Raji (cell line): ENCODE results near the gene ACAT2.

Experiments
- POLR2A ChIP-seq: IDR thresholded peaks from 2 replicates; pipeline ENCODE4 v1.6.1; 2011; ENCODE audit warnings: low read depth, low read length, control low read depth; ENCODE audit not compliant: insufficient read depth

Gene ACAT2

GRCh38 chr6:159823953-159824352 is 62.1 kb downstream of the ACAT2 start:
- TF ChIP-seq POLR2A, result no peak

GRCh38 chr6:159826004-159826403 is 64.2 kb downstream of the ACAT2 start:
- TF ChIP-seq POLR2A, result no peak

- TF ChIP-seq POLR2A, result no peak
These were observed 65.3 kb downstream of the ACAT2 start for GRCh38 chr6:159826968-159827647.

GRCh38 chr6:159828074-159828473 is 66.2 kb downstream of the ACAT2 start:
- no peak for TF ChIP-seq POLR2A
